ENCODE measurements around the gene PSMB2.

Gene PSMB2

GRCh38 chr1:35556484-35557117, 84.7 kb downstream of the PSMB2 start:
- no peak for DNase-seq (ENCODE audit: low spot score)

- no peak for DNase-seq (ENCODE audit: low spot score)
Observed at GRCh38 chr1:35555601-35556477, 85.5 kb downstream of the PSMB2 start.

GRCh38 chr1:35555212-35555584, 86.1 kb downstream of the PSMB2 start:
- DNase-seq (ENCODE audit: low spot score): no peak

GRCh38 chr1:35554266-35555211, 86.8 kb downstream of the PSMB2 start:
- DNase-seq (ENCODE audit: low spot score): no peak

- DNase-seq (ENCODE audit: low spot score): no peak
Observed at GRCh38 chr1:35553851-35554250, 87.5 kb downstream of the PSMB2 start.

All from CD4-positive, alpha-beta T cell treated with Interleukin-15 for 4 hours (primary cell).